HUDEP-2 (cell line): ENCODE measurements around the gene ENPP7.

ENCODE experiments used
- DNase-seq, 76 experiments: peaks; one replicate each; lab custom pipeline; 2025; ENCODE audit not compliant: unreplicated experiment in 76 of 76; lab: John Stamatoyannopoulos, UW

Gene ENPP7

DNA sequence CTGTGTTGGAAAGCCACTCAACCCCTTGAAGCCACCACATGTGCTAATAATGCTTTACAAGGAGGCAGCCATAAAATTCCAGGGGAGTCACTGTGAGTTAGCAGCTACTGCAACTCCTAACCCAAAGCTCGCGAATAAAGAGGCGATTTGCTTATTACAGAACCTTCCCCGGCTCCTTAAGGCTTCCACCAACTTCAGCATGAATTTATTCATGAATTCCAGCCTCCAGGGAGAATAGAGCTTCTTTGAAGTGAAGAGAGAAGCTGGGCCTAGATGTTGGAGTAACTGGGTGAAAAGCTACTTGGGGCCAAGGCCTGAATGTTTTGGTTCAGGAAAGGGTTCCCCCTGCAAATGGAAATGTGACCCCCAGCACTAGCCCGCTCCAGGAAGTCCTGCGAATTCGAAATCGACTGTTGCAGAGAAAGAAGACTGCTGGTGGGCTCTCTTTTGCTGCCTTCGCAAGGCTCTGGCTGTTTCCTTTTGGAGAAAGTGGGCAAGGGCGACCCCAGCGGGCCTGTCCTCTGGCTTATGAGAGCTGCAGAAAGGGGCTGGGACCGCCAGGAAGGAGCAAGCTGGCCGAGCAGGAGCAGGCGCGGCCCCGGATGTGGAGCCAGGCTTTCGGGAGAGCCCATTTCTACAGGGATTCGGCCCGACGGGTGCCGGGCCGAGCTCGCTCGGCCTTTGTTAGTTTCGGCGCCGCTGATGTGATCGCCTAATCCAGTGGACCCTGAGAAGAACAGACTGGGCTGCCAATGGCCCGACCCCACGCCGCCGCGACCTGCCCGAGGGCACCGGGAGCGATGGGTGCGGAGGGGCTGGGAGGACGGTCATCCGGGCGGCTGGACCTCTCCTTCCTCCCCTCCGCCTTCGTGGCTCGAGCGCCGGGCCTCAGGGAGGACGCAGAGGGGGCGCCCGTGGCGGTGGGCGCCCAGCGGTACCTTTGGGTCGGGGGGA, 58.5 kb downstream of the ENPP7 start:
- no peak for DNase-seq

- DNase-seq = peak in 21 of 76 experiments; percentile 5 to 40 (median 21)
Observed at GRCh38 chr17:79789943-79790804, 59.4 kb downstream of the ENPP7 start.

DNA sequence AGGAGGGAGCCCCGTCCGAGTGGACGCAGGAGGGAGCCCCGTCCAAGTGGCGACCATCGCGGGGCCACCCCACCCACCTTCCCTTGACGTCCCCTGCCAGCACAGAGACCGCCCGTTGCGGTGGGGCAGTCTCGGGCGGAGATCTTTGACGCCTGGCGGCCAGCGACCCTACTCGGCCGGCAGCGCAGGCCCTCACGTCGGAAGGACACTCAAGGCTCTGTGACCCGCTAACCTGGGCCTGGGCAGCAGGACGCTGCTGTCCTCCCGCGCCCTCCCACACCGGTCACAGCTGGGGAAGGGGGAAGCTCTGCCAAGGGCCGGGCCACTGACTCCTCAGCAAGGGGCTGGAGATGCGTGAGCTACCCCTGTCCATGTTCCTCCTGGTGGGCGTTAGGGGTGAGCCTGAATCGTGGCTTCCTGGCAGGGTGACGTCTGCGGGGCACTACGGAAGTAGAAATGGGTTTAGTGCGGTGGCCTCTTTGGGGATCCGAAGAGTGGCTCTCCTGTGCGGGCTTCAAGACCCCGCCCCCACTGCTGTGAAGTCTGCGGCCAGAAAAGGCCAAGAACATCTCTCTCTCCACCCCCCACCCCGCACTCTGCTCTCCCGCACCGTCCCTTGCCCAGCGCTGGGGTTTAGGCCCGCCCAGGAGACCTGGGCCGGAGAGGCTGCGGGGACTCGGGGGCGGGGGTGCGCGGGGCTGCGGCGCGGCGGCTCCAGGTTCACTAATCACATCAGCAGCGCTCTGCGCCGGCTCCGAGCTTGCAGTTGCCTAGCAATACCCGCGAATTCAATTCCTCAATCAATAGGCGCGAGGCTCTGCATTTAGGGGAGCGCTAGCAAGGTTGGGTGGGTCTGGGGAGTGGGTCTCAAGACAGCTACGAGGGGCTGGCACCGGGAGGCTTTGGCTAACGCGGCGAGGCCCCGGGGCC, 60.3 kb downstream of the ENPP7 start:
- DNase-seq = no peak

GRCh38 chr17:79791735-79792161, 61.0 kb downstream of the ENPP7 start:
- DNase-seq = no peak
